Ovary (tissue), 3 donors: ENCODE measurements around the gene SWAP70.

Source experiments
- POLR2A ChIP-seq: fragments of 450-650 bp; IDR thresholded peaks from one replicate; pipeline ENCODE4 v1.6.1; 2017; ENCODE audit warnings: antibody characterized with exemption, mild to moderate bottlenecking, moderate library complexity
- TF ChIP-seq, protein P1 (sequence below), 3 donors: fragments of 450-650 bp in 2 of 3; fragments of 200-600 bp in 1 of 3; IDR thresholded peaks; one replicate each; pipeline versions ENCODE4 v1.5.1 to v1.8.0; 2016 to 2022; ENCODE audit warnings: antibody characterized with exemption in 3 of 3, mild to moderate bottlenecking in 1 of 3
- donor health status: DM: no; HTN: no; CAD: no.

DNA sequence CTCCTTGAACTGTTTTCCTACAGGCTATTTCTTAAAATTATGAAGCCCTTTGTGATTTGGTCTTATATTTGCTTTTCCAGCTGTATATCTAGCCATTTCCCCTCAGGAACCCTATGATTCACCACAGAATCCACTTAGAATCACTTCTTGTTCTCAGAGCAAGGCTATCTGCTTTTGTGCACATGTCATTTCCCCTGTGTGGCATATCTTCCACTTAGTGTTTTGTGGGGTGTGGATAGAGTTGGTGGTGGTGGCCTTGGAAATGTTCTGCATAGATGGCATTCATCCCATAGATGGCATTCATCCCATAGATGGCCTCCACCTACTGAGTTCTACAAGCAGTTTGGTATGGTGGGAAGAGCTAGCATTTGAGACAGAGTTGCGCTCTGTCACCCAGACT is 44.7 kb downstream of the SWAP70 start:
- TF ChIP-seq, protein P1, sequence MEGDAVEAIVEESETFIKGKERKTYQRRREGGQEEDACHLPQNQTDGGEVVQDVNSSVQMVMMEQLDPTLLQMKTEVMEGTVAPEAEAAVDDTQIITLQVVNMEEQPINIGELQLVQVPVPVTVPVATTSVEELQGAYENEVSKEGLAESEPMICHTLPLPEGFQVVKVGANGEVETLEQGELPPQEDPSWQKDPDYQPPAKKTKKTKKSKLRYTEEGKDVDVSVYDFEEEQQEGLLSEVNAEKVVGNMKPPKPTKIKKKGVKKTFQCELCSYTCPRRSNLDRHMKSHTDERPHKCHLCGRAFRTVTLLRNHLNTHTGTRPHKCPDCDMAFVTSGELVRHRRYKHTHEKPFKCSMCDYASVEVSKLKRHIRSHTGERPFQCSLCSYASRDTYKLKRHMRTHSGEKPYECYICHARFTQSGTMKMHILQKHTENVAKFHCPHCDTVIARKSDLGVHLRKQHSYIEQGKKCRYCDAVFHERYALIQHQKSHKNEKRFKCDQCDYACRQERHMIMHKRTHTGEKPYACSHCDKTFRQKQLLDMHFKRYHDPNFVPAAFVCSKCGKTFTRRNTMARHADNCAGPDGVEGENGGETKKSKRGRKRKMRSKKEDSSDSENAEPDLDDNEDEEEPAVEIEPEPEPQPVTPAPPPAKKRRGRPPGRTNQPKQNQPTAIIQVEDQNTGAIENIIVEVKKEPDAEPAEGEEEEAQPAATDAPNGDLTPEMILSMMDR (IDR thresholded peaks at IDR 0.05) = no peak
- no peak for TF ChIP-seq POLR2A
